ENCODE data around the gene CCDC169.

The CCDC169 gene

GRCh38 chr13:36217456-36217855 is 80.2 kb downstream of the CCDC169 start:
- DNase-seq (ENCODE audit: low spot score in 2 of 2) (no peak), ATAC-seq (no peak)
- H3K36me3 Mint-ChIP-seq: no peaks in the 10 kb centered on the region
- peaks cover 3% of the 10 kb centered on the region for H3K9me3 Mint-ChIP-seq
- no peaks in the 10 kb centered on the region for H3K4me1 Mint-ChIP-seq
- no peak overlapping the region for H3K27ac Mint-ChIP-seq
- no peak overlapping the region for H3K4me3 Mint-ChIP-seq

- Mint-ChIP-seq H3K36me3 (no peaks in the 10 kb centered on the region), H3K4me1 (no peaks in the 10 kb centered on the region), H3K4me3 (no peak within 1 kb of the TSS), H3K9me3 (peaks cover 14% of the 10 kb centered on the region), H3K27ac (no peak within 1 kb of the TSS)
- DNase-seq (ENCODE audit: low spot score in 2 of 2) (no peak), ATAC-seq (no peak)
Observed at GRCh38 chr13:36214163-36214921, 83.3 kb downstream of the CCDC169 start, which contains the start of gene SOHLH2. Gene SOHLH2, minus strand, starts transcription at chr13:36214556. Its CDS starts 30 bp downstream, at chr13:36214526.

- no peak for ATAC-seq
- peaks cover 11% of the 10 kb centered on the region for H3K9me3 Mint-ChIP-seq
- H3K4me3 Mint-ChIP-seq: no peak overlapping the region
- H3K27ac Mint-ChIP-seq: no peak overlapping the region
- DNase-seq (ENCODE audit: low spot score in 2 of 2): no peak
- H3K4me1 Mint-ChIP-seq: no peaks in the 10 kb centered on the region
- no peaks in the 10 kb centered on the region for H3K36me3 Mint-ChIP-seq
Observed at GRCh38 chr13:36212789-36213188, 84.8 kb downstream of the CCDC169 start.

GRCh38 chr13:36211567-36211966 is 86.0 kb downstream of the CCDC169 start:
- H3K4me3 Mint-ChIP-seq: no peak overlapping the region
- H3K27ac Mint-ChIP-seq: no peak overlapping the region
- peaks cover 11% of the 10 kb centered on the region for H3K9me3 Mint-ChIP-seq
- ATAC-seq (no peak), DNase-seq (ENCODE audit: low spot score in 2 of 2) (no peak)
- no peaks in the 10 kb centered on the region for H3K36me3 Mint-ChIP-seq
- H3K4me1 Mint-ChIP-seq: no peaks in the 10 kb centered on the region

GRCh38 chr13:36210738-36211137 is 86.9 kb downstream of the CCDC169 start:
- Mint-ChIP-seq H3K4me3 (no peak overlapping the region), H3K27ac (no peak overlapping the region), H3K36me3 (no peaks in the 10 kb centered on the region), H3K4me1 (no peaks in the 10 kb centered on the region), H3K9me3 (peaks cover 11% of the 10 kb centered on the region)
- ATAC-seq (no peak), DNase-seq (ENCODE audit: low spot score in 2 of 2) (no peak)

GRCh38 chr13:36207672-36208071 is 89.9 kb downstream of the CCDC169 start:
- H3K4me1 Mint-ChIP-seq: no peaks in the 10 kb centered on the region
- no peaks in the 10 kb centered on the region for H3K36me3 Mint-ChIP-seq
- no peak overlapping the region for H3K4me3 Mint-ChIP-seq
- ATAC-seq (no peak), DNase-seq (ENCODE audit: low spot score in 2 of 2) (no peak)
- H3K27ac Mint-ChIP-seq: no peak overlapping the region
- peaks cover 11% of the 10 kb centered on the region for H3K9me3 Mint-ChIP-seq

GRCh38 chr13:36193151-36193855 is 104.3 kb downstream of the CCDC169 start:
- DNase-seq (ENCODE audit: low spot score in 2 of 2) (no peak), ATAC-seq (no peak)
- Mint-ChIP-seq H3K36me3 (no peaks in the 10 kb centered on the region), H3K4me1 (no peaks in the 10 kb centered on the region), H3K4me3 (no peak overlapping the region), H3K27ac (no peak overlapping the region), H3K9me3 (peaks cover 14% of the 10 kb centered on the region)

GRCh38 chr13:36192166-36192565 is 105.4 kb downstream of the CCDC169 start:
- DNase-seq (ENCODE audit: low spot score in 2 of 2) (no peak), ATAC-seq (no peak)
- Mint-ChIP-seq H3K4me3 (no peak overlapping the region), H3K36me3 (no peaks in the 10 kb centered on the region), H3K4me1 (no peaks in the 10 kb centered on the region), H3K9me3 (peaks cover 16% of the 10 kb centered on the region), H3K27ac (no peak overlapping the region)

- H3K36me3 Mint-ChIP-seq: no peaks in the 10 kb centered on the region
Observed at GRCh38 chr13:36190771-36191170, 106.8 kb downstream of the CCDC169 start.

GRCh38 chr13:36188441-36188840 is 109.2 kb downstream of the CCDC169 start:
- Mint-ChIP-seq H3K4me3 (no peak overlapping the region), H3K36me3 (no peaks in the 10 kb centered on the region), H3K4me1 (no peaks in the 10 kb centered on the region), H3K9me3 (peaks cover 11% of the 10 kb centered on the region), H3K27ac (no peak overlapping the region)
- no peak for ATAC-seq
- DNase-seq (ENCODE audit: low spot score in 2 of 2): no peak

More at GRCh38 chr13:36190771-36191170, 106.8 kb downstream of the CCDC169 start:
- Mint-ChIP-seq H3K4me3 (no peak overlapping the region), H3K4me1 (no peaks in the 10 kb centered on the region), H3K27ac (no peak overlapping the region), H3K9me3 (peaks cover 18% of the 10 kb centered on the region)
- DNase-seq (ENCODE audit: low spot score in 2 of 2) (no peak), ATAC-seq (no peak)

- ATAC-seq (no peak), DNase-seq (ENCODE audit: low spot score in 2 of 2) (no peak)
- Mint-ChIP-seq H3K27ac (no peak overlapping the region), H3K4me3 (no peak overlapping the region), H3K4me1 (no peaks in the 10 kb centered on the region), H3K36me3 (no peaks in the 10 kb centered on the region), H3K9me3 (peaks cover 14% of the 10 kb centered on the region)
Observed at GRCh38 chr13:36183901-36184300, 113.7 kb downstream of the CCDC169 start.
